VCaP (cell line): Measurements from ENCODE around the gene POU5F2.

ENCODE experiments used
- H3K27ac ChIP-seq: fragments of 450-650 bp; 2 replicates; pipeline ENCODE4 v1.5.1; 2017
- CTCF ChIP-seq: fragments of 450-650 bp; conservative IDR thresholded peaks from 2 replicates; pipeline ENCODE4 v1.5.1; 2017; ENCODE audit warnings: mild to moderate bottlenecking, moderate library complexity

The POU5F2 gene

GRCh38 chr5:93716453-93716852 lies 24.9 kb downstream of the POU5F2 start:
- no peak overlapping the region for H3K27ac ChIP-seq
- no peak for TF ChIP-seq CTCF

DNA sequence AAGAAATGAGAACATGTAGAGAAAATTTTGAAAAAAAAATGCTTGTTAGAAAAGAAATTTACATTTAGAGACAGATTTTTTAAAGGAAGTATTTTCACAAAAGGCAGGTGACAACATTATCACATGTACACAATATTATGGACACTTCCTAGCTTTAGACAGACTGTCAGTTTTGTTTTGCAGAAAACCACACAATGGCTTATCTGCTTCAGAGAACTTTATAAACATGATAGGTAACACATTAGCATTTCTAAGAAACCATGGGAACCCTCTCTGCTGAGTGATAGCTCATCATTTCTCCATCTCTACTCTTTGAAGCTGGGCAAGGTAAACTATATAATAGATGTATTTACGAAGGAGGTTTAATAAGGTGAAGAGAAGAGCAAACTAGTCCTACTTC lies 25.6 kb downstream of the POU5F2 start:
- TF ChIP-seq CTCF: no peak
- H3K27ac ChIP-seq: peak overlapping the region; percentile 1; the same call in 1 of the 2 replicates

GRCh38 chr5:93715327-93715726 lies 26.1 kb downstream of the POU5F2 start:
- TF ChIP-seq CTCF: no peak
- peak overlapping the region; percentile 1; the same call in 1 of the 2 replicates for H3K27ac ChIP-seq

- TF ChIP-seq CTCF: no peak
- H3K27ac ChIP-seq: no peak overlapping the region
Measured at GRCh38 chr5:93708442-93708841, 33.0 kb downstream of the POU5F2 start.

- no peak for TF ChIP-seq CTCF
- H3K27ac ChIP-seq: no peak overlapping the region
Measured at GRCh38 chr5:93705896-93706295, 35.5 kb downstream of the POU5F2 start.

DNA sequence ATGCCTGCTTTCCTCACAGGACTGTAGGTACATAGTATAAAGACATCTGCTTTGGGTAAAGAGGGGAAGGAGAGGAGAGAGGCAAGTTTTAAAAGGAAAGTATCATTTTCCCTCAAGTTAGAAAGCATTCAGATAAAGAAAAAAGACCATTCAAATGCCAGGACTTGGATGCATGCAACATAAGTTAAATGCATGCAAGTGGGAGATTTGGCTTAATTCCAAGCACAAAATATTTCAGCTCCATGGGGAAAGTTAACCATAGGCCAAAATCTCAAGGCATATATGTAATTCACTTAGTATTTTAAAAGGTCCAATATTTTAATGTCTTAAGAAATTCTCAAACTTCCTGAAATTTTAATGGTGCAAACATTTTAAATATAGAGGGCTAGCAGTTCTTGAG lies 36.4 kb downstream of the POU5F2 start:
- H3K27ac ChIP-seq: no peak overlapping the region
- no peak for TF ChIP-seq CTCF

DNA sequence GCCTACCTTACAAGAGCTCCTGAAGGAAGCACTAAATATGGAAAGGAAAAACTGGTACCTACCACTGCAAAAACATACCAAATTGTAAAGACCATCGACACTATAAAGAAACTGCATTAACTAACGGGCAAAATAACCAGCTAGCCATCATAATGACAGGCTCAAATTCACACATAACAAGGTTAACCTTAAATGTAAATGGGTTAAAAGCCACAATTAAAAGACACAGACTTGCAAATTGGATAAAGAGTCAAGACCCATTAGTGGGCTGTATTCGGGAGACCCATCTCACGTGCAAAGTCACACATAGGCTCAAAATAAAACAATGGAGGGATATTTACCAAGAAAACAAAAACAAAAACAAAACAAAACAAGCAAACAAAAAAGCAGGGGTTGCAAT lies 49.4 kb downstream of the POU5F2 start:
- H3K27ac ChIP-seq: no peak overlapping the region
- no peak for TF ChIP-seq CTCF
